CD8-positive, alpha-beta memory T cell (primary cell): Measurements from ENCODE around the gene IER5L. TPM values are rescaled to one million over a fixed set of nuclear protein-coding genes. Genes with fewer than 3 reads are reported as not detected.

Experiments
- CTCF ChIA-PET: fragments of 350-600 bp; sonication (Branson Sonifier 250); formaldehyde crosslinking; loops from one replicate; lab custom pipeline; 2021; ENCODE audit warnings: antibody characterized with exemption; lab: Charles Lee
- POLR2A ChIA-PET: fragments of 350-600 bp; sonication (Branson Sonifier 250); formaldehyde crosslinking; loops from one replicate; lab custom pipeline; 2021; ENCODE audit warnings: antibody characterized with exemption; lab: Charles Lee
- DNase-seq, 5 donors: peaks; one replicate each; pipeline versions ENCODE4 v3.0.0 to v3.0.0-alpha.2; 2020 to 2022; ENCODE audit warnings: mixed read lengths in 1 of 5
- H3K27ac ChIP-seq: one replicate; pipeline ENCODE4 v1.7.0; 2013; ENCODE audit warnings: low read depth, mild to moderate bottlenecking, low read length, moderate library complexity
- H3K27me3 ChIP-seq: 2 replicates; pipeline ENCODE4 v1.7.0; 2013; ENCODE audit warnings: low read length, mild to moderate bottlenecking; ENCODE audit not compliant: insufficient read depth, poor library complexity, severe bottlenecking
- H3K36me3 ChIP-seq: 2 replicates; pipeline ENCODE4 v1.7.0; 2013; ENCODE audit warnings: mild to moderate bottlenecking, low read length, moderate library complexity; ENCODE audit not compliant: insufficient read depth
- H3K4me1 ChIP-seq: 2 replicates; pipeline ENCODE4 v1.7.0; 2013; ENCODE audit warnings: mild to moderate bottlenecking, low read length, moderate library complexity; ENCODE audit not compliant: insufficient read depth
- H3K4me3 ChIP-seq: 2 replicates; pipeline ENCODE4 v1.7.0; 2013; ENCODE audit warnings: mild to moderate bottlenecking, low read length
- H3K9me3 ChIP-seq: 2 replicates; pipeline ENCODE4 v1.7.0; 2013; ENCODE audit warnings: mild to moderate bottlenecking, low read length
- H3K27ac Mint-ChIP-seq, 8 donors: one replicate each; pipeline ENCODE4 v1.8.0; 2020 to 2021; ENCODE audit warnings: mixed read lengths in 8 of 8, mild to moderate bottlenecking in 6 of 8, inconsistent platforms in 3 of 8, moderate library complexity in 3 of 8
- H3K27me3 Mint-ChIP-seq, 2 donors: one replicate each; pipeline ENCODE4 v1.8.0; 2020 to 2021; ENCODE audit warnings: mixed read lengths in 2 of 2, mild to moderate bottlenecking in 1 of 2, moderate library complexity in 1 of 2
- H3K36me3 Mint-ChIP-seq, 3 donors: one replicate each; pipeline ENCODE4 v1.8.0; 2020 to 2021; ENCODE audit warnings: mixed read lengths in 3 of 3, inconsistent platforms in 1 of 3, mild to moderate bottlenecking in 1 of 3
- H3K4me1 Mint-ChIP-seq, 3 donors: one replicate each; pipeline ENCODE4 v1.8.0; 2020 to 2021; ENCODE audit warnings: mixed read lengths in 3 of 3, inconsistent platforms in 1 of 3, mild to moderate bottlenecking in 1 of 3
- H3K4me3 Mint-ChIP-seq, 7 donors: one replicate each; pipeline ENCODE4 v1.8.0; 2020 to 2021; ENCODE audit warnings: mixed read lengths in 7 of 7, mild to moderate bottlenecking in 6 of 7, moderate library complexity in 4 of 7, inconsistent platforms in 2 of 7
- H3K9me3 Mint-ChIP-seq, 5 donors: one replicate each; pipeline ENCODE4 v1.8.0; 2020 to 2022; ENCODE audit warnings: mixed read lengths in 5 of 5, mild to moderate bottlenecking in 3 of 5, moderate library complexity in 2 of 5, inconsistent platforms in 1 of 5
- polyA plus RNA-seq: library from polyadenylated mRNA; unstranded; fragments of 300-500 nt; fragmentation: Illumina TruSeq; gene quantifications from one replicate; pipeline ENCODE4 v1.2.3, GENCODE V29; 2021
- total RNA-seq, 2 experiments: library from RNA; stranded (reverse); gene quantifications; one replicate each; pipeline ENCODE4 v1.2.3, GENCODE V29; 2021

IER5L gene
- total and polyA plus RNA-seq, 3 experiments from 2014 or later = 0.16 to 3.0 (median 2.8) TPM

GRCh38 chr9:129146441-129146941 is 31.6 kb downstream of the IER5L start:
- Histone ChIP-seq H3K4me1 (peaks cover 18% of the 10 kb centered on the region), H3K36me3 (peaks cover 26% of the 10 kb centered on the region), H3K27ac (no peak overlapping the region), H3K9me3 (no peaks in the 10 kb centered on the region), H3K27me3 (no peaks in the 10 kb centered on the region), H3K4me3 (no peak overlapping the region)
- CTCF ChIA-PET = interaction anchor here (0.7 to 2.4 kb wide), 4 partner anchors 15 to 464 kb away, joined by 3 to 10 read pairs (median 4); no protein-coding TSS in a partner anchor
- Mint-ChIP-seq H3K4me1 (peaks cover 7 to 23% (median 11%) of the 10 kb centered on the region in 3 donors), H3K9me3 (no peaks in the 10 kb centered on the region), H3K27ac (no peak overlapping the region), H3K4me3 (no peak overlapping the region), H3K27me3 (peaks cover 0 to 1% of the 10 kb centered on the region in 2 donors), H3K36me3 (peaks cover 0 to 50% (median 4%) of the 10 kb centered on the region in 3 donors)
- no peak for DNase-seq
- POLR2A ChIA-PET = interaction anchor here (0.8 kb wide), 1 partner anchor 90 kb away, joined by 3 read pairs; no protein-coding TSS in a partner anchor

- H3K4me1 ChIP-seq = peaks cover 24% of the 10 kb centered on the region
- H3K4me3 ChIP-seq = no peak overlapping the region
- H3K36me3 ChIP-seq = peaks cover 26% of the 10 kb centered on the region
- H3K9me3 Mint-ChIP-seq = no peaks in the 10 kb centered on the region
- peaks cover 0 to 1% of the 10 kb centered on the region in 2 donors for H3K27me3 Mint-ChIP-seq
- no peak overlapping the region for H3K27ac Mint-ChIP-seq
- peak overlapping the region in 1 of 7 donors; percentile 63 for H3K4me3 Mint-ChIP-seq
- no peaks in the 10 kb centered on the region for H3K27me3 ChIP-seq
- CTCF ChIA-PET = interaction anchor here (0.7 to 2.4 kb wide), 4 partner anchors 14 to 465 kb away, joined by 3 to 10 read pairs (median 4); no protein-coding TSS in a partner anchor
- peaks cover 0 to 46% (median 2%) of the 10 kb centered on the region in 3 donors for H3K36me3 Mint-ChIP-seq
- no peak overlapping the region for H3K27ac ChIP-seq
- DNase-seq = no peak
- POLR2A ChIA-PET = interaction anchor here (0.8 kb wide), 1 partner anchor 90 kb away, joined by 3 read pairs; no protein-coding TSS in a partner anchor
- H3K9me3 ChIP-seq = no peaks in the 10 kb centered on the region
- H3K4me1 Mint-ChIP-seq = peaks cover 13 to 29% (median 16%) of the 10 kb centered on the region in 3 donors
Measured at GRCh38 chr9:129145841-129146292, 32.2 kb downstream of the IER5L start.

GRCh38 chr9:129145316-129145715 is 32.7 kb downstream of the IER5L start:
- Histone ChIP-seq H3K36me3 (peaks cover 26% of the 10 kb centered on the region), H3K27me3 (no peaks in the 10 kb centered on the region), H3K27ac (no peak overlapping the region), H3K4me1 (peaks cover 28% of the 10 kb centered on the region), H3K9me3 (no peaks in the 10 kb centered on the region), H3K4me3 (no peak overlapping the region)
- ChIA-PET CTCF (interaction anchor here (2.0 to 7.8 kb wide), 3 partner anchors 15 to 29 kb away, joined by 10 to 122 read pairs (median 49); no protein-coding TSS in a partner anchor), POLR2A (no interaction called here)
- DNase-seq = no peak
- Mint-ChIP-seq H3K4me3 (no peak overlapping the region), H3K27me3 (peaks cover 0 to 1% of the 10 kb centered on the region in 2 donors), H3K36me3 (peaks cover 0 to 43% (median 2%) of the 10 kb centered on the region in 3 donors), H3K4me1 (peaks cover 15 to 33% (median 18%) of the 10 kb centered on the region in 3 donors), H3K27ac (peak overlapping the region in 1 of 8 donors; percentile 47), H3K9me3 (no peaks in the 10 kb centered on the region)

- Mint-ChIP-seq H3K4me1 (peaks cover 28 to 47% (median 29%) of the 10 kb centered on the region in 3 donors), H3K9me3 (no peaks in the 10 kb centered on the region), H3K4me3 (peak overlapping the region in 3 of 7 donors; percentile 32 to 86 (median 72)), H3K27ac (peak overlapping the region in 7 of 8 donors; percentile 6 to 90 (median 66)), H3K36me3 (peaks cover 0 to 36% (median 2%) of the 10 kb centered on the region in 3 donors), H3K27me3 (peaks cover 0 to 1% of the 10 kb centered on the region in 2 donors)
- Histone ChIP-seq H3K27ac (no peak overlapping the region), H3K9me3 (no peaks in the 10 kb centered on the region), H3K36me3 (peaks cover 22% of the 10 kb centered on the region), H3K27me3 (no peaks in the 10 kb centered on the region), H3K4me1 (peaks cover 38% of the 10 kb centered on the region), H3K4me3 (no peak overlapping the region)
- ChIA-PET POLR2A (interaction anchor here (0.8 to 1.2 kb wide), 4 partner anchors 13 to 482 kb away, joined by 3 to 10 read pairs (median 4); partner anchors contain the start of genes IER5L and NTMT1), CTCF (interaction anchor here (0.7 to 7.8 kb wide), 35 partner anchors 9 to 647 kb away, joined by 3 to 122 read pairs (median 5); partner anchors contain the start of genes C9orf50, IER5L and NTMT1)
- peak; percentile 52 to 76 (median 65) for DNase-seq
Measured at GRCh38 chr9:129143031-129143927, 34.8 kb downstream of the IER5L start.

DNA sequence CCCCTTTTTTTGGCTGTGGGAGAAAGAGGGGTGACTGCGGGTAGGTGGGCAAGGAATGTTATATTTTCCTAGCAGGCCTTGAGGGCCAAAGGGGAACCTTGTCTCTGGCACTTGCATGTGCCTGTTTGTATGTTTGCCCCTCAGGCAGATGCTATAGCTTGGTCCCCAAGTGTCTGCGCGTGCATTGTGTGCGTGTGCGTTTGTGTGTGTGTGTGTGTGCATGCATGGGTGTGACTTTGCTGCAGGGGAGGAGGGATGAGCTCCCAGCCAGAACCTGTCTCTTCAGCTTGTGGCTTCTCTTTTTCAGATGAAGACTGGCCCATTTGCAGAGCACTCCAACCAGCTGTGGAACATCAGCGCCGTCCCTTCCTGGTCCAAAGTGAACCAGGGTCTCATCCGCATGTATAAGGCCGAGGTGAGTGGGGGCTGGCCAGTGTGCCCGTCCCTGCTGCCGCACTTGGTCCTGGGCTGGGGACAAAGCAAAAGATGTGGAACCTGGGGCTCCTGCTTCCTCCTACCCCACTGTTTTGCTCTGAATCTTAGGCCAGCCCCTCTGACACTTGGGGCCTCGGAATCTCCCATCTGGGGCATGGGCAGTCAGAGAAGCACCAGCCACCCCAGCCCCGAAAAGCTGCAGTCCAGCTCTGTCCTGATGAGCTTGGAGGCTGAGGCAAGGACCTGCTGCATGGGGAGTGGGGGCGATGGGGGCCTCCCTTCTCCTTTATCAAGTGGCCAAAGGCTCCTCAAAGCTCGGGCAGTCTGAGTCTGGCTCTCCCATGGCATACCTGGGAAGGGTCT is 35.7 kb downstream of the IER5L start:
- DNase-seq = no peak
- CTCF ChIA-PET = interaction anchor here (0.7 to 7.8 kb wide), 36 partner anchors 8 to 648 kb away, joined by 3 to 122 read pairs (median 4); partner anchors contain the start of genes C9orf50, IER5L and NTMT1
- Histone ChIP-seq H3K4me3 (no peak overlapping the region), H3K9me3 (no peaks in the 10 kb centered on the region), H3K27me3 (no peaks in the 10 kb centered on the region), H3K36me3 (peaks cover 21% of the 10 kb centered on the region), H3K27ac (no peak overlapping the region), H3K4me1 (peaks cover 38% of the 10 kb centered on the region)
- Mint-ChIP-seq H3K27ac (peak overlapping the region in 7 of 8 donors; percentile 32 to 89 (median 66)), H3K36me3 (peaks cover 0 to 42% (median 2%) of the 10 kb centered on the region in 3 donors), H3K27me3 (peaks cover 0 to 1% of the 10 kb centered on the region in 2 donors), H3K4me1 (peaks cover 28 to 47% (median 29%) of the 10 kb centered on the region in 3 donors), H3K4me3 (peak overlapping the region in 5 of 7 donors; percentile 9 to 86 (median 49)), H3K9me3 (no peaks in the 10 kb centered on the region)
- POLR2A ChIA-PET = interaction anchor here (1.0 to 1.2 kb wide), 3 partner anchors 12 to 483 kb away, joined by 3 to 10 read pairs (median 5); partner anchors contain the start of genes IER5L and NTMT1

DNA sequence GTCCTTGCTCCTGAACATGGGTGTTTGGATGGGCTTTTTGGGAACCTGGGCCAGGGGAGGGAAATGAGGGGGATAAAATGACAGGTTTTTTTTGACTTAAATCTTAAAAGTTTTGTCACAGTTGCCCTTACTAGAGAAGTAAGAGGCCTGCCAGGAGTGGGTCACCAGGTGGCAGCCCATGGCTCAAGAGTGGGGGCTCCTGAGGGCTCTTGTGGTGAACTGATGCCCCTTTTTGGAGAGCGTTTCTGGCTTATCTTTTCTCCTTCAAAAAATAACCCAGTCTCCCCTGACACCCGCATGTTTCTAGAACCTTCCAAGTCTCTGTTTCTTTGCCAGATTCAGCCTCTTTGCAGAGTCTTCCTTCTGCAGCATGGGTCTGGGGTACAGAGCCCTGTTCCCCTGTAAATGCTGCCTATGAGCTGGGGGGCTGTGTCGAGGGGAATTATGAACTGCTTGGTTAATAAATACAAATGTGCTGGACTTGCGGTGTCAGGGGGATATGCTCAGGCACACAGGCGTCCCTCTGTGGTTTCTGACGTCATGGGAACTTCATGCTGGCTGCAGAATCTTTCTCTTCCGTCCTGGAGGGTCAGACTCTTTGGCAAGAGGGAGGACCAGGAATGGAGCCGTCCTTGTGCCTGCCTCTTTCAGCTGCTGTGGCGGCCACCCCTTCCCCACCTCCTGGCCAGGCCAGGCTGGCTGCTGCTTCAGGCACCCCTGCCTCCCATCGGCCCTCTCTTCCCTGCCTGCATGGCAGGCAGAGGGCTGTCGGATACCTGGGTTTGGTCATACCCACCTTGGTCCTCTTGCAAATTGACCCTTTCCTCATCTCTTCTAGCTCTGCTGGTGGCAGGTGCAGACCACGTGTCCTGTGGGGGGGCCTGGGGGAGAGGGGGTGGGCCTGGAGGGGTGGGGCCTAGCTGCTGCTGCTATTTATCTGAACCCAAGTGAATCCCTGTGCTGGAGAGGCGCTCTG is 36.7 kb downstream of the IER5L start:
- CTCF ChIA-PET = interaction anchor here (0.7 to 7.8 kb wide), 19 partner anchors 10 to 649 kb away, joined by 3 to 122 read pairs (median 7); partner anchors contain the start of genes ASB6, C9orf50, IER5L and NTMT1
- Mint-ChIP-seq H3K4me3 (peak overlapping the region; percentile 26 to 84 (median 71)), H3K36me3 (peaks cover 0 to 44% (median 3%) of the 10 kb centered on the region in 3 donors), H3K27ac (peak overlapping the region; percentile 57 to 97 (median 88)), H3K27me3 (peaks cover 0 to 1% of the 10 kb centered on the region in 2 donors), H3K9me3 (no peaks in the 10 kb centered on the region), H3K4me1 (peaks cover 28 to 47% (median 29%) of the 10 kb centered on the region in 3 donors)
- Histone ChIP-seq H3K27me3 (no peaks in the 10 kb centered on the region), H3K36me3 (peaks cover 21% of the 10 kb centered on the region), H3K27ac (peak overlapping the region; percentile 95), H3K9me3 (no peaks in the 10 kb centered on the region), H3K4me3 (peak overlapping the region; percentile 41), H3K4me1 (peaks cover 38% of the 10 kb centered on the region)
- DNase-seq = peak in 2 of 5 donors; percentile 5 to 32
- POLR2A ChIA-PET = interaction anchor here (2.9 kb wide), 1 partner anchor 484 kb away, joined by 14 read pairs; the partner anchor contains the start of gene NTMT1
